ENCODE results near the gene TMEM256. TPM values are rescaled to one million over a fixed set of nuclear protein-coding genes. Genes with fewer than 3 reads are reported as not detected.

Gene TMEM256
- total RNA-seq, result 23.0 TPM
- 10 to 100 TPM; 64.9 to 80.9 (median 66.7) TPM for polyA plus RNA-seq

GRCh38 chr17:7403977-7404736 is at the start of gene TMEM256:
Gene TMEM256, minus strand, starts transcription at chr17:7404097. Its CDS starts 13 bp downstream, at chr17:7404084.
- peak; percentile 91 to 93 for ATAC-seq (ENCODE audit: low read depth in 2 of 2)
- no peaks in the 10 kb centered on the region for H3K36me3 ChIP-seq (ENCODE audit: control insufficient read depth, insufficient read depth, low read length)
- Mint-ChIP-seq H3K9me3 (no peaks in the 10 kb centered on the region), H3K4me3 (peak within 1 kb of the TSS; percentile 93 to 97 (median 96)), H3K27ac (peak within 1 kb of the TSS; percentile 79 to 98 (median 94)), H3K27me3 (peaks cover 12% of the 10 kb centered on the region), H3K36me3 (no peaks in the 10 kb centered on the region), H3K4me1 (peaks cover 0 to 31% (median 10%) of the 10 kb centered on the region in 4 donors)
- H3K27ac ChIP-seq (ENCODE audit: insufficient read depth, low read length, poor library complexity, severe bottlenecking), result peak within 1 kb of the TSS; percentile 81
- H3K4me3 ChIP-seq (ENCODE audit: low read depth, low read length), result peak within 1 kb of the TSS; percentile 48
- H3K27me3 ChIP-seq (ENCODE audit: control insufficient read depth, insufficient read depth, low read length), result no peaks in the 10 kb centered on the region
- no peaks in the 10 kb centered on the region for H3K9me3 ChIP-seq (ENCODE audit: control insufficient read depth in 2 of 2, low read length in 2 of 2)
- DNase-seq, result peak; percentile 94 to 99 (median 95)
- peaks cover 23% of the 10 kb centered on the region for H3K4me1 ChIP-seq (ENCODE audit: control insufficient read depth, insufficient read depth, low read length, poor library complexity, severe bottlenecking)

- peaks cover 49% of the 10 kb centered on the region for H3K27me3 Mint-ChIP-seq
- no peak for DNase-seq
- Histone ChIP-seq H3K27ac (ENCODE audit: insufficient read depth, low read length, poor library complexity, severe bottlenecking) (no peak overlapping the region), H3K4me1 (ENCODE audit: control insufficient read depth, insufficient read depth, low read length, poor library complexity, severe bottlenecking) (peaks cover 21% of the 10 kb centered on the region), H3K36me3 (ENCODE audit: control insufficient read depth, insufficient read depth, low read length) (no peaks in the 10 kb centered on the region), H3K27me3 (ENCODE audit: control insufficient read depth, insufficient read depth, low read length) (peaks cover 13% of the 10 kb centered on the region), H3K9me3 (ENCODE audit: control insufficient read depth in 2 of 2, low read length in 2 of 2) (no peaks in the 10 kb centered on the region), H3K4me3 (ENCODE audit: low read depth, low read length) (no peak overlapping the region)
- H3K27ac Mint-ChIP-seq, result no peak overlapping the region
- peaks cover 0 to 6% (median 0%) of the 10 kb centered on the region in 7 donors for H3K9me3 Mint-ChIP-seq
- H3K4me3 Mint-ChIP-seq, result peak overlapping the region in 1 of 4 donors; percentile 24
- no peak for ATAC-seq (ENCODE audit: low read depth in 2 of 2)
- peaks cover 21% of the 10 kb centered on the region for H3K36me3 Mint-ChIP-seq
- H3K4me1 Mint-ChIP-seq, result peaks cover 8 to 33% (median 14%) of the 10 kb centered on the region in 4 donors
Observed at GRCh38 chr17:7448461-7448860, 44.6 kb upstream of the TMEM256 start.

- peaks cover 21% of the 10 kb centered on the region for H3K36me3 Mint-ChIP-seq
- peaks cover 27% of the 10 kb centered on the region for H3K4me1 ChIP-seq (ENCODE audit: control insufficient read depth, insufficient read depth, low read length, poor library complexity, severe bottlenecking)
- peaks cover 8 to 38% (median 14%) of the 10 kb centered on the region in 4 donors for H3K4me1 Mint-ChIP-seq
- H3K27ac ChIP-seq (ENCODE audit: insufficient read depth, low read length, poor library complexity, severe bottlenecking), result no peak overlapping the region
- H3K27me3 Mint-ChIP-seq, result peaks cover 77% of the 10 kb centered on the region
- H3K27ac Mint-ChIP-seq, result peak overlapping the region in 2 of 3 donors; percentile 40 to 76
- peak; percentile 72 to 83 for ATAC-seq (ENCODE audit: low read depth in 2 of 2)
- H3K4me3 ChIP-seq (ENCODE audit: low read depth, low read length), result no peak overlapping the region
- no peaks in the 10 kb centered on the region for H3K36me3 ChIP-seq (ENCODE audit: control insufficient read depth, insufficient read depth, low read length)
- H3K9me3 ChIP-seq (ENCODE audit: control insufficient read depth in 2 of 2, low read length in 2 of 2), result no peaks in the 10 kb centered on the region
- peaks cover 30% of the 10 kb centered on the region for H3K27me3 ChIP-seq (ENCODE audit: control insufficient read depth, insufficient read depth, low read length)
- DNase-seq, result peak in 2 of 3 donors; percentile 44 to 64
- peaks cover 0 to 6% (median 0%) of the 10 kb centered on the region in 7 donors for H3K9me3 Mint-ChIP-seq
- peak overlapping the region; percentile 62 to 85 (median 78) for H3K4me3 Mint-ChIP-seq
Observed at GRCh38 chr17:7445619-7445968, 41.7 kb upstream of the TMEM256 start.

- Mint-ChIP-seq H3K4me3 (peak within 1 kb of the TSS; percentile 62 to 85 (median 78)), H3K36me3 (peaks cover 18% of the 10 kb centered on the region), H3K27ac (peak within 1 kb of the TSS in 2 of 3 donors; percentile 40 to 76), H3K4me1 (peaks cover 4 to 42% (median 18%) of the 10 kb centered on the region in 4 donors), H3K27me3 (peaks cover 84% of the 10 kb centered on the region), H3K9me3 (peaks cover 0 to 6% (median 0%) of the 10 kb centered on the region in 7 donors)
- H3K9me3 ChIP-seq (ENCODE audit: control insufficient read depth in 2 of 2, low read length in 2 of 2), result no peaks in the 10 kb centered on the region
- DNase-seq (no peak), ATAC-seq (ENCODE audit: low read depth in 2 of 2) (no peak)
- H3K4me1 ChIP-seq (ENCODE audit: control insufficient read depth, insufficient read depth, low read length, poor library complexity, severe bottlenecking), result peaks cover 33% of the 10 kb centered on the region
- no peaks in the 10 kb centered on the region for H3K36me3 ChIP-seq (ENCODE audit: control insufficient read depth, insufficient read depth, low read length)
- H3K27ac ChIP-seq (ENCODE audit: insufficient read depth, low read length, poor library complexity, severe bottlenecking), result no peak within 1 kb of the TSS
- peaks cover 30% of the 10 kb centered on the region for H3K27me3 ChIP-seq (ENCODE audit: control insufficient read depth, insufficient read depth, low read length)
- no peak within 1 kb of the TSS for H3K4me3 ChIP-seq (ENCODE audit: low read depth, low read length)
Observed at GRCh38 chr17:7444682-7445618, 41.1 kb upstream of the TMEM256 start, which contains the start of gene CHRNB1. Gene CHRNB1, plus strand, starts transcription at chr17:7445061. Its CDS starts 67 bp downstream, at chr17:7445128.

GRCh38 chr17:7443499-7444485 is 39.9 kb upstream of the TMEM256 start:
- Histone ChIP-seq H3K4me3 (ENCODE audit: low read depth, low read length) (no peak overlapping the region), H3K27me3 (ENCODE audit: control insufficient read depth, insufficient read depth, low read length) (peaks cover 34% of the 10 kb centered on the region), H3K27ac (ENCODE audit: insufficient read depth, low read length, poor library complexity, severe bottlenecking) (no peak overlapping the region), H3K9me3 (ENCODE audit: control insufficient read depth in 2 of 2, low read length in 2 of 2) (no peaks in the 10 kb centered on the region), H3K36me3 (ENCODE audit: control insufficient read depth, insufficient read depth, low read length) (no peaks in the 10 kb centered on the region), H3K4me1 (ENCODE audit: control insufficient read depth, insufficient read depth, low read length, poor library complexity, severe bottlenecking) (peaks cover 45% of the 10 kb centered on the region)
- ATAC-seq (ENCODE audit: low read depth in 2 of 2) (no peak), DNase-seq (no peak)
- Mint-ChIP-seq H3K27me3 (peaks cover 83% of the 10 kb centered on the region), H3K4me3 (peak overlapping the region in 1 of 4 donors; percentile 50), H3K27ac (no peak overlapping the region), H3K4me1 (peaks cover 4 to 50% (median 22%) of the 10 kb centered on the region in 4 donors), H3K9me3 (peaks cover 0 to 6% (median 0%) of the 10 kb centered on the region in 7 donors), H3K36me3 (peaks cover 19% of the 10 kb centered on the region)

- Mint-ChIP-seq H3K36me3 (peaks cover 19% of the 10 kb centered on the region), H3K9me3 (peaks cover 0 to 3% (median 0%) of the 10 kb centered on the region in 7 donors), H3K27ac (no peak overlapping the region), H3K4me1 (peaks cover 4 to 61% (median 27%) of the 10 kb centered on the region in 4 donors), H3K4me3 (peak overlapping the region in 2 of 4 donors; percentile 19 to 87), H3K27me3 (peaks cover 78% of the 10 kb centered on the region)
- H3K36me3 ChIP-seq (ENCODE audit: control insufficient read depth, insufficient read depth, low read length), result no peaks in the 10 kb centered on the region
- peaks cover 61% of the 10 kb centered on the region for H3K4me1 ChIP-seq (ENCODE audit: control insufficient read depth, insufficient read depth, low read length, poor library complexity, severe bottlenecking)
- no peak overlapping the region for H3K27ac ChIP-seq (ENCODE audit: insufficient read depth, low read length, poor library complexity, severe bottlenecking)
- ATAC-seq (ENCODE audit: low read depth in 2 of 2) (no peak), DNase-seq (no peak)
- no peaks in the 10 kb centered on the region for H3K9me3 ChIP-seq (ENCODE audit: control insufficient read depth in 2 of 2, low read length in 2 of 2)
- H3K4me3 ChIP-seq (ENCODE audit: low read depth, low read length), result no peak overlapping the region
- H3K27me3 ChIP-seq (ENCODE audit: control insufficient read depth, insufficient read depth, low read length), result peaks cover 34% of the 10 kb centered on the region
Observed at GRCh38 chr17:7442142-7442541, 38.2 kb upstream of the TMEM256 start.
